Endothelial cell of hepatic sinusoid (primary cell): Measurements from ENCODE around the gene ZDHHC20.

Experiments used
- in situ Hi-C: cut with HindIII; loops from 2 replicates; pipeline ENCODE4 v1.10.0; 2017; ENCODE audit warnings: low sequenced_read_pairs

Gene ZDHHC20

DNA sequence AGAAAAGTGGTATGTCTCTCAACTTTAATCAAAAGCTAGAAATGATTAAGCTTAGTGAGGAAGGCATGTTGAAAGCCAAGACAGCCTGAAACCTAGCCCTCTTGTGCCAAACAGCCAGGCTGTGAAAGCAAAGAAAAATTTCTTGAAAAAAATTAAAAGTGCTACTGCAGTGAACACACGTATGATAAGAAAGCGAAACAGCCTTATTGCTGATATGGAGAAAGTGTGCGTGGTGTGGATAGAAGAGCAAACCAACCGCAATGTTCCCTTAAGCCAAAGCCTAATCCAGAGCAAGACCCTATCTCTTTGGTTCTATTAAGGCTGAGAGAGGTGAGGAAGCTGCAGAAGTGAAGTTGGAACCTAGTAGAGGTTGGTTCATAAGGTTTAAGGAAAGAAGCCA is 96.4 kb downstream of the ZDHHC20 start:
- in situ Hi-C loops = no loop called here

DNA sequence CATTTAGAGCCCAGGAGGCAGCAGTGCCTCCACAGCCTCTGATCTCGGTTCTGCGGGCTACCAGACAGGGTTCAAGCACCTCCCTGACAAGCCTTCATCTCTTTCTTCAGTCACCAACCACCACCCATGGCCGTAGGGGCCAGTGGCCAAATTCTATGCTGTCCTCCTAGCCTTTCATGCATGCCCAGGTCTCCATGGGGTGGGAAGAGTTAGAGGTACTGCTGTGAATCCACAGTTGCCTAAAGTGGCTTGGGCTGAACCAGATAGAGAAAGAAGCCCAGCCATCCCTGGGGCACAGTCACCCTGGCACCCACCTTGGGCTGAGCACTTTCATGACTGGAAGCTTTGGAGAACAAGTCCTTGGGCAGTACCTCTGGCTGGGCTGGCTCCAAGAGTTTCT is 97.4 kb downstream of the ZDHHC20 start:
- in situ Hi-C loops = no loop called here

DNA sequence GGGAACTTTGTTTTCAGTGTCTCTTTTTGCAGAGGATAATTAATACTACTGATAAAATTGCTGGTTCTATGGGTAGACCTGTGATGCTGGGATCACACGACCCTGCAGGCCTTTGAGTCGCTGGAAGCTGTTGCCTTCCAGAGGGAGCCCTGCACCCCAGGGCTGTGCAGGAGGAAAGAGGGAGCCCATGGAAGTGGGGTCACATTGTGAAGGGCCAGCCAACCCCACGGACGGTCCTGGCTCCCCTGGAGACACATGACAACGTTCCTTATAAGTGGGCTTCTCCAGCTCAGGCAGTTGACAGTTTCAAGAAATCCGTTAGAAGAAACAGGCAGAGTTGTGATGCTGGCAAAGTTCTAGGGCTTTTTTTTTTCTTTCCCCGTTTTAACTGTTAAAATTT is 98.0 kb downstream of the ZDHHC20 start:
- in situ Hi-C loops = no loop called here

DNA sequence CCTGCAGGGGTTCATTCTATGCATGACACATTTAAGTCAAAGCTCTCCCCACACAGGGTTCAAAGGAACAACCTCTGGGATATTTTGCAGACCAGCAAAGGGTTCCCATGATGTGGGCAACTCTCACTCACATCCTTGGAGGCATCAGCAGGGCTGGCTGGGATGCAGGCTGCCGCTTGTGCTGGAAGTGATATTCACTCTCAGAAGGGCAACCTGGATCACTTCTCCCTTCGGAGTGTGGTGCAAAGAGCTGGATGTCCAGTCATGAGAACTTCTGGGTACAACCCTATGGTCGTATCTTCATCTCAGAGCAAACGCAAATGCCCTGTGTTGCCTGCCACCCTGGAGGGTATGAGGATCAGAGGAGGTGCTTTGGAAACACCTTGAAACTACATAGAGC is 98.6 kb downstream of the ZDHHC20 start:
- in situ Hi-C loops = no loop called here

DNA sequence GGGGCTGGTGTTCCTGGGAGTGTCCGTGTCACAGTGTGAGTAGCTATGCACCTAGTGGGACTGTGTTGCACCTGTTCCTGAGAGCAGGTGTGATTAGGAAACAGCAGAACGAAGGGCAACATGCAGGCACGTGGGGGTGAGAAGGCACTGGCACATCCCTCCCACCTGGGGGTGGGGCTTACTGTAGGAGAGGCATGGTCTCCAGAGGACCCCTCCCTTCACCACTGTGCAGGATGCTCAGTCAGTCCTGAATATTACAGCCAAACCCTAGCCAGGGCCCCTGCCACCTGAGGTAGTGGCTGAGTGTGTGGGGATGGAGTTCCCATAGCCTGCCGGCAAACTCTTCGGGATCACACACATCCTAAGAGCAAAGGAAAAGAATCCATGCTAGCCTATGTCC is 99.2 kb downstream of the ZDHHC20 start:
- in situ Hi-C loops = no loop called here

DNA sequence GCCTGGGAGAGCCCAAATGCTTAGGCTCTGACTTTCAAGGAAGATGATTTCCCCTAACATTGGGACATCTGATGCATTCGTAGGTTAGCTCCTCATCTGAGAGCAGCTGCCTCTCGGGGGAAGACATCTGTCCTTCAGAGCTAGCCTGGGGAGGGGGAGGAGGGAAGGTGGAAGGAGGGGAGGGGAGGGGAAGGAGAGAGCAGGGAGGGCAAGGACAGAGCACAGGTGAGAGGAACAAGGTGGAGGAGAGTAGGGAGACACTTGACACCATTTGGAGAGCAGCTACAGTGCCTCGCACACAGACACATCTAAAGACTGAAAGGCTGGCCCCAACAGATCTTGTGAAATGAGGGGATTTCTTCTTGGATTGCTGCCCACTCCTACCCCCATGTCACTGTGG is 103.8 kb downstream of the ZDHHC20 start:
- in situ Hi-C loops = no loop called here

DNA sequence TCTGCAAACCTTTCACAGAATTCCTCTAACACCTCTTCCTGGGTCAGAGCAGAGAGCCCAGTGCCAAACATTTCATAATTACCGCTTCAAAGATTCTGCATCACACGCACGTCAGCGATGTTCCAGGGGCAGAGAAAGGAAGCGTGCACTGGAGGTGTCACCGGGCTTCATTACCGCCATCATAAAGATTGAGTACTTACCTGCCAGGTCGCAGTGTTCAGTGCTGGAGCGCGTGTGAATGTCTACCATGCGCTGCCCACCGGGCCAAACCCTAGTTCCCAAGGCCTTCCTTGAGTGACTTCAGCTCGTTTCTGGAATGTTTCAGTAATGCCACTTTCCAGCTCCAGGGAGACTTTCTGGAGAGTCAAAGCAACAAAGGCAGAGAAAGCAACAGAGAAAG is 104.4 kb downstream of the ZDHHC20 start:
- in situ Hi-C loops = no loop called here

DNA sequence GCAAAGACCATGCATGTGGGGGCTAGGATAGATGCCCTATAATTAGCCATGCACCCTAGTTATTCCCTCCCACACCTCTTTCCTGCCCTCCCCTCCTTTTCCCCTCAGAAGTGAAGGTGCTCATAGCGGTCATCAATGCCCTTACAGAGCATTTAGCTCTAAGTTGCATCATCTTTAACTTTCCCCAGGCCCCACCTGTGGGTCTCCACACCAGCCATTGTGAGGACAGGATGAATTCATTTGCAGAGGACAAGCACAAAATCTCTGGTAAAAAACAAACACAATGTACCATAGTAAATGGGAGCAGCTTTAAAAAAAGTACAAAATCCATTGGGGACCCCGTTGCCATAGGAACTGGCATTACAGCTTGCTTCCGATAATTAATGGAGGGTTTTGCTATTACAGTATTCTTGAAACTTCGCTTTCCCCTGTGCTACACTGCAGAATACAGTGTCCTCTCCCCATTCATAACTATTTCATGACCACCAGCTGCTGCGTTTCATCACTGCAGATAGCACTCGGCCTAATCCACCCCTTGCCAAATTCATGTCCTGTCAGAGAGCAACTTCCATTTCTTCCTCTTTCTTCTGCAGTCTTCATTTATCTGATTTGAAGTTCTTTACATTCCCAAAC is 110.5 kb downstream of the ZDHHC20 start:
- in situ Hi-C loops = no loop called here

DNA sequence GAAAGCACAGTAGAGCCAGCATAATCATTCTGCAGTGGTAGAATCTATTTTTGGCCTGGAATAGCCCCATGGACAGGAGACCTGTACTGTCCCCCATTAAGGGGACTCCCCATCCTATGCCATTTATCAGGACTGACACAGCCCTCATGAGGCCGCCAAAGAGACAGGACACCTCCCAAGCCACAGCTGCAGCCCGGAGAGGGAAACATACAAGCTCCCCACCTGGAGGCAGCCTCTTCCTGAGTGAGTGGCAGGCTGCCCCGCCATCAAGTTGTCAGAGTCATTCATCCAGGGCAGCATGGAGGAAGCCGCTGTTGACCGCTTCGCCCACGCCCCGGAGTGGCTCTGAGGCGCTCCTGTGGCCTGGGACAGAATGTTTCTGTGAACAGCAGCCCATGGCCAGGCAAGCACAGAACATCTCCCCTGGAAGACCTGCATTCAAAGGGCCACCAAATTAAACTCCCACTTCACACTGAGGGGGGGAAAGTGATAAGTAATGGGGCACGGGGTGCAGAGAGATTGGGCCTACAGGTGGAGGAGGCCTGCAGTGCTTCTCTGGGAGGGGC is 111.3 kb downstream of the ZDHHC20 start:
- in situ Hi-C loops = no loop called here

DNA sequence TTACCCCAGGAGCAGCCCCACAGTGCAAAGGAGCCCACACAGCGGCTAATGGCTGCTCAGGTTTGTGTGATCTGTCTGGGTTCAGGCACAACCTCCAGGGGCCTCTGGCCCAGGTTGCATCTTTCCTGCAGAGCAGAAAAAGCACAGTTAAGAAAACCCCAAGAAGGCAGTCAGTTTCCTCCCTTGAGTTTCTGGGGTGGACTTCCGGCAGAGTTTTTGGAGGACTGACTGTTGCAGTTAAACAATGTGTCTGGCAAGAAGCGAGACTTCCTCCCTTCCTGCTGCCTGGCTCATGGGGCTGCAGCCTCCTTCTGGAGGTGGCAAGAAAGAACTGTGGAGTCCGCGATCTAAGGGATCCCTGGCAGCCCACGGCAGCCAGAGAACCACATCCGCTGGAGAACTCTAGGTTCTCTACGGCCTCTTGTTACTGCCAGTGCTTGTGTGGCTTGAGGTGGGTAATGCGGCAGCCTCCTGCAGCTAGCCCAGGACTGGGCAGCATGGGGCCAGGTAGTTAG is 114.4 kb downstream of the ZDHHC20 start:
- in situ Hi-C loops = no loop called here

DNA sequence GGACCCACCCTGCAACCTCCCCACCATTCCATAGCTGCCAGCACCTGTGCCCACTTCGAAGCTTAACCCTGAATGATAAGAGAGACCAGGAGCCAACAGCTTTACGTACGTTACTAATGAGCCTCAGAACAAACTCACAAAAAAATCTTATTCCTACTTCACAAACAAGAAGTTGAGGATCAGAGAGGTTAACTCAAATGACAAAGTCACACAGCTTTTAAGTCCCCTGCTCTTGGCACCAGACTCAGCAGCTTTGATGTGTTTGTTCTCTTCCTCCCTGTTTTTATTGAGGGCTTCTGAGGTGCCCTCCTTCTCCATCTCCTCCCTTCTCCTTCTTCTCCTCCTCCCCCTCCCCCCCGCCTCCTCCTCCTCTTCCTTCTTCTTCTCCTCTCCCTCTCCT is 115.4 kb downstream of the ZDHHC20 start:
- in situ Hi-C loops = no loop called here

DNA sequence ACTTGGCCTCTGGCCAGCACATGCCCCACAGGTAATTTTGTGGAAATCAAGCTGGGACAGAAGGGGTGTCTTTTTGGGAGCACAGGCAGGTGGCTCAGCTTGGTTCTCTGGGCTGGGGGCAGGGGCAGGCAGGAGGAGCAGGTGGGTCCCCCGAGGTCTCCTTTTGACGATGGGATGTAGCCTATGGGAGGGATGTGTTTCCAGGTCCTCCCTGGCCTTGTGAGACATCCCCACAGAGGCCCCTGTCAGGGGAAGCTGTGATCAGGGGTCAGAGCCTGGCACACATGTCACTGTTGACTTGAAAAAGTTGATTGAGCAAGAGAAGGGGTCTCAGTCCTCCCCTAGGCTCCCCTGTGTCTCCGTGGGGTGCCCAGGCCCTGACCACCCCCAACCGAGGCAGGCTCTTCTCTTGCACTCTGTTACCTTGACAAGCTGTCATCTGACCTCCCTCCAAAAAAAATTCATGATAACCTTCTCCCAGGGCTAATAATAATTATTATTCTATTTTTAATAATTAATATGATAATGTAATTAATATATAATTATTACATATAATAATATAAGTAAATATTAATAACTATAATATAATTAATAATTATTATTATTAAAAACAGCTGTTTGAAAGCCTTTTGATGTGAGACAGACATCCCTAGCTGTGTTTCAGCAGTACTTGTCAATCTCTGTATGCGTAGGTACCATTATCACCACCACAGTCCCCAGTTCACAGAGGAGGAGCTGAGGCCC is 116.2 kb downstream of the ZDHHC20 start:
- in situ Hi-C loops = no loop called here

DNA sequence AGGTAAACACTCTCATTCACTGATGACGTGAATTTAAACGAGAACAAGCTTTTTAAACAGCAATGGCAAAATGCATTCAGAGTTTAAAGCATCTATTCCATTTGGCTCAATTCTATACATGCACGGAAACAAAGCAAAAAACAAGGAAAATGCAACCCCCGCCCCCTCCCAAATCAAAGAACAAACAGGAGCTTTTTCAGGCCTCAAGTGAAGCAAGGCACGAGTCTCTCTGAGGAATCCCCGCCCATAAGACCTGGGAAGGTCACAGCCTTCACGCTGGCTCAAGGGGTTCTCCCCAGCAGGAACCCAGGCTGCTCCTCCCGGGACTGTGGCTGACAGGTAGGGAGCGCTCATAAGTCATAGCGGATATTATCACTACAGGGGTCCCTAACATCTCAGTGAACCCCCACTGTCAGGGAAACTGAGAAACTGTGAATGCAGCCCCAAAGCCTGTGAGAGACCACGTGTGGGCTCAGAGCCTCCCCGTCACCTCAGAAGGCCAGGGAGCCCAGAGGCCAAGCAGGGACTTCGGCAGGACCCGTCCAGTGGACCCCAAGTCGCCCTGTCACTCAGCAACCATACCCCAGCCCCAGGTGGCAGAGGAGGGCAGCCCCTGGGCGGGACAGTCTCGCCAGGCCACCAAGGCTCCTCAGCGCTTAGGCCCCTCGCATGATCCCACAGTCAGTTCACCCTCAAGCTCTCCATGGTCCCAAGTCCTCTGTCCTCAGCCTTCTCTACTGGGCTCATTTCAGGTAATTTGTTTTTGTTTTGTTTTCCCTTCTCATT is 117.3 kb downstream of the ZDHHC20 start:
- in situ Hi-C loops = no loop called here

DNA sequence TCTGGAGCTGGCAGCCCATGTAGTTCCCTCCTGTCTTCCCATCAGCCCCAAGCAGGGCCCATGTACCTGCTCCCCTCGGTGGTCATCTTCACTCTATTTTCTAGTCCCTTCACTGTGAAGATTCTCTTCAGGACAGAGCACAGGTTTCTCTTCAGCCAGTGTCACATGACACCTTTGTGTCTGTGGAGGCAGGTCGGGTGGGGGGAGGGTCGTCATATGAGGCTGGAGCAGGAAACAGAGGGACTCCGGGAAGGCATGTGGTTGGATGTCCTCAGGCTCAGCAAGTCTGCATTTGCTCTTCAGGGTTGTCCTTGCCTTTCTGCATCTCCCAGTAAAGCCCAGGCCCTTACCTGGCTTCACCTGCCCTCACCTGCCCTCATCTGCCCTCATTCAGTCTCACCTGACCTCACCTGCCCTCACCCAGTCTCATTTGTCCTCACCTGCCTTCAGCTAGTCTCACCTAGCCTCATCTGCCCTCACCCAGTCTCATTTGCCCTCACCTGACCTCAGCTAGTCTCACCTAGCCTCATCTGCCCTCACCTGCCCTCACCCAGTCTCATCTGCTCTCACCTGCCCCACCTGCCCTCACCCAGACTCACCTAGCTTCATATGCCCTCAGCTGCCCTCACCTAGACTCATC is 120.3 kb downstream of the ZDHHC20 start:
- in situ Hi-C loops = no loop called here

DNA sequence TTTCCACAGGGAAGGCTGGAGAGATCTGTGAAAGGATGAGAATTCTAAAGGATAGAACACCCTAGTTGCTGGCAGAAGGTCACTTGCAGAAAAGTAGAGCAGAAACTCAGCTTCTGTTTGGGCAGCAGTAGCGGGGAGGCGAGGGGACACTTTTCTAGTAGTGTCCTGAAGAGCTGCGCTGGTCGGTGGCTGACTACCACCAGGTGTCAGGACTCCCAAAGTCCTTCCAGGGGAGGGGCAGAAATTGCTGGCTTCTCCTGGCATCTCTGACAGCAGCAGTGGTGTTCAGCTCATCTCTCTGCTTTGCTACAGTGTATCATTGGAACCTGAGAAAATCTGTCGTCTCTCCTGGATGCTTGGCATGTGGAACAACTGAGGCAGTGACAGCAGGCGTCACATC is 120.9 kb downstream of the ZDHHC20 start:
- in situ Hi-C loops = no loop called here

DNA sequence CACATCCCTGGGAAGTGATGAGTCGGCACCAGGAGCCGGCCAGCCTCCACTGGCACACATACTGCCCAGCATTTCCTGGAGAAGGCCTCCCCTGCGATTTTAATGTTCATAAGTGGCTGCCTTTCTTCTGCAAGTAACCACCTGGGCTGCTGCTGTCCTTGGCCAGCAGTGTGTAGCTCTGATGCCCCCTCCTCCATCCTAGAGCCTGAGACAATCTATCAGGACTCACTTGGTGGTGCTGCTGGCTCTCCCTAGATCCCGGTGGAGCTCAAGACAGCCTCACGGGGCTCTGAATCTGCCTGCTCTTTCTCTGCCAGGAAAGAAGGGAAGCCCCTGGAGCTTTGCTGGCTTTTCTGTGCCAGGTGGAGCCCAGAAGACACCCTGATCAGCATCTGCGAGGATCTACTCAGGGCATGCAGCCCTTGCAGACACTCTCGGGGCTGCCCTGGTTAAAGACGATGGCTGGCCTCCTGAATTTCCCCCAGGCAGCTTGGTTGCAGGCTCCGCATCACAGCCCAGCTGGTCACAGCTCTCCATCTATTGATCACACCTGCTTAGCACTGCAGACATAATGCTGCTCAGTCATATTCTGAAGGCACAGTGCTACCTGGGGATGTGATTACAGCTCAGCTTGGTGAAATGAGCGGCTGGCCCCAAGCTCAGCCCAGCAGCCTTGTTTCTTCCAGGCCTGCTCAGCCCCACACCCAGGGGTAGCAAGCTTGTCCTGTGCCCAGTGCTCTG is 122.3 kb downstream of the ZDHHC20 start:
- in situ Hi-C loops = no loop called here

DNA sequence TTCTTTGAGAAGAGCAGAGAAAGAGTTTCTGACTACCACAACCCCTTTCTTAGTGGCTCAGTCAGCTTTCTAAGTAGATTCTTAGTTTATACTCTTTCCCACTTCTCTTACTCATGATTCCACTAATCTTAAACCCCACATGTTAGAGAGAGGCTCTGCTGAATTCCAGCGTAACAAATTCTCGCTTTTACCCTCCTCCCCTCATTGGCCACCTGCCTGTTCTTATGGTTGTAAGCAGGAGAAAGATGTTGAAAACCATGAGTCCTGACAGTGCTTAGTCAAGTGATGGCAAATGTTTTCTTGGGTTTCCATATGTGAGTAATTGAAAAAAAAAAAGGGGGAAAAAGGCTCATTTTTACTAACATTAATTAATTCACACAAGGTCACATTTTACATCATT is 125.9 kb downstream of the ZDHHC20 start:
- in situ Hi-C loops = no loop called here

DNA sequence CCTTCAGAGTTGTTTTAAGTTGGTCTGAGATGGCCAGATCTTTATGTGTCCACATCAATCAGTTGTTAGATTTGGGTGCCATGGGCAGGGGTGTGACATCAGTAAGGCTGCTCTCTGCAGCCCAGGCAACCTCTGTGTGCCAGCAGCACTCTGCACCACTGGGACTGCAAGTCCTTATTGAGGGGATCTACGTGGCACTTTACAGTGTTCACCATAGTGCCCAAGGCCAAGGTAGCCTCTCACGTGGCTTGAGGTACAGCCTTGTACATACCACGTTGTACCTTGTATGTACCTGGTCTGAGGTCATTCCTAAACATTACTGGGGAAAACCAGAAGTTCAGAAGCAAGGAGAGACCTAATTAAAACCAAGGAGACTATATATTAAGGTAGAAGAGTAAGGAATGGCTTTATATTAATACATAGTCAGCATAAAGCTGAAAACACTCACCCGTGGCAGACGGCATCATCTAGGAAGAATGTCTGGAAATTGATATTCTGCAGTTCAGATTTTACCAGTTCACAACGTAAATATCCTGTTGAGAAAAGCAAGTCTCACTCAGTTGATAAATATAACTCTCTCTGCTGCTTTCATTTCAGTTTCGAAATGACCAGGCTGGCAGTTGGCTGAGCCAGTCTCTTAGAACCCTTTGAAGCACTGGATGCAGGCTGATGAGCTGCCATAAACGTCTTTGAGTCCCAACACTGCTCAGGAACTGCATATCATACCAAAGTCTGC is 128.8 kb downstream of the ZDHHC20 start:
- in situ Hi-C loops = no loop called here

DNA sequence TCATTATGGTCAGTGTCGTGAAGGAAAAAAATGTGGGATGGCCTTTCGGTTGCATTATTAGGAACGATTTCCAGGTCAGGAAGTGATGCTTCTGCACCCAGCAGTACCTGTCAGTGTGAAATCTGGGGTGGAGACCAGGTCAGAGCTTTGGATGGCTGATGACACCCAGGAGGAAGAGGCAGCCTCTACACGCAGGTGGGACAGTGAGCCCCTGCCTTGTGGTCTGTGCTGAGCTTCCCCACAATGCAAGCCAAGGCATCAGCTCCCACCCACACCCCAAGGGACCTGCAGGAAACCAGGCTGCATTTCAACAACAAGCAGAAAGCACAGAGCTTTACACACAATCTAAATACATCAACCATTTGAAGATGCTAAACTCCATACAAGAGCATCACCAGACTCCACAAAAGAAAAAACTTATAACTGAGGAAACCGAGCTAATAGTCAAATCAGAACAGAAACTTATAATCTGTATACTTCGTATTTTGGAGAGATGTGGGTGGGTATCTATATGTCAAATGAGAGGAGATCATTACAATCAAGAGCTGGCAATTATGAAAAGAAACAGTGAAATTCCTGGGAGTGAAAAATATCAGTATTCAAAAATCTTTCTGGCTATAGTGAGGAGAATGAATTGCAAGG is 130.1 kb downstream of the ZDHHC20 start:
- in situ Hi-C loops = no loop called here
